WTC11 (cell line): Measurements from ENCODE around the gene SLCO6A1. TPM values are rescaled to one million over a fixed set of nuclear protein-coding genes. Genes with fewer than 3 reads are reported as not detected.

ENCODE experiments used
- ATAC-seq: fragments of 200-7000 bp; cut with Tn5 transposase; 2 replicates; pipeline ENCODE4 v1.10.0; 2021; ENCODE audit warnings: mild to moderate bottlenecking, moderate library complexity
- CTCF ChIA-PET: fragments of 300-600 bp; sonication (Branson Sonifier 250); formaldehyde crosslinking; loops from one replicate; lab custom pipeline; 2021; ENCODE audit warnings: antibody characterized with exemption; lab: Charles Lee
- POLR2A ChIA-PET: fragments of 350-600 bp; sonication (Branson Sonifier 250); formaldehyde crosslinking; loops from one replicate; lab custom pipeline; 2021; ENCODE audit warnings: antibody characterized with exemption; lab: Charles Lee
- DNase-seq: peaks from one replicate; pipeline ENCODE4 v3.0.0; 2021; ENCODE audit warnings: low spot score
- H3K27ac Mint-ChIP-seq: 2 replicates; pipeline ENCODE4 v1.8.0; 2021; ENCODE audit warnings: mixed read lengths
- H3K27me3 Mint-ChIP-seq: 2 replicates; pipeline ENCODE4 v1.8.0; 2021; ENCODE audit warnings: low read depth, mild to moderate bottlenecking, moderate library complexity, mixed read lengths
- H3K36me3 Mint-ChIP-seq: 2 replicates; pipeline ENCODE4 v1.8.0; 2021; ENCODE audit warnings: mixed read lengths
- H3K4me1 Mint-ChIP-seq: 2 replicates; pipeline ENCODE4 v1.8.0; 2022; ENCODE audit warnings: mixed read lengths
- H3K4me3 Mint-ChIP-seq: 2 replicates; pipeline ENCODE4 v1.8.0; 2021; ENCODE audit warnings: mild to moderate bottlenecking, moderate library complexity, mixed read lengths
- H3K9me3 Mint-ChIP-seq: 2 replicates; pipeline ENCODE4 v1.8.0; 2021; ENCODE audit warnings: mixed read lengths
- FOXJ3 ChIP-seq: sonication (generic); formaldehyde crosslinking; IDR thresholded peaks from 2 replicates; pipeline ENCODE4 v1.9.0; 2021; ENCODE audit warnings: missing genetic modification reagents, mild to moderate bottlenecking, borderline replicate concordance
- FOXP1 ChIP-seq: sonication (generic); formaldehyde crosslinking; IDR thresholded peaks from 2 replicates; pipeline ENCODE4 v1.8.0; 2022; ENCODE audit warnings: missing genetic modification reagents, mild to moderate bottlenecking, moderate library complexity, borderline replicate concordance
- GABPB1 ChIP-seq: sonication (generic); formaldehyde crosslinking; IDR thresholded peaks from 2 replicates; pipeline ENCODE4 v1.8.1; 2023; ENCODE audit warnings: mild to moderate bottlenecking, missing genetic modification reagents
- HMGA2 ChIP-seq: fragments of 250-450 bp; sonication (Bioruptor Pico); IDR thresholded peaks from 2 replicates; pipeline ENCODE4 v1.4.0; 2021; ENCODE audit warnings: mild to moderate bottlenecking, moderate library complexity
- NR2C2 ChIP-seq: sonication (generic); formaldehyde crosslinking; IDR thresholded peaks from 2 replicates; pipeline ENCODE4 v1.8.0; 2022; ENCODE audit warnings: mild to moderate bottlenecking, missing genetic modification reagents
- RORB ChIP-seq: fragments of 250-450 bp; sonication (Bioruptor Pico); IDR thresholded peaks from 2 replicates; pipeline ENCODE4 v1.9.0; 2021; ENCODE audit warnings: mild to moderate bottlenecking
- SMAD3 ChIP-seq: sonication (generic); formaldehyde crosslinking; IDR thresholded peaks from 2 replicates; pipeline ENCODE4 v1.8.0; 2022; ENCODE audit warnings: missing genetic modification reagents, mild to moderate bottlenecking, borderline replicate concordance
- SP1 ChIP-seq: sonication (generic); formaldehyde crosslinking; conservative IDR thresholded peaks from 2 replicates; pipeline ENCODE4 v1.8.1; 2022; ENCODE audit warnings: missing genetic modification reagents
- TEAD1 ChIP-seq: sonication (generic); formaldehyde crosslinking; IDR thresholded peaks from 2 replicates; pipeline ENCODE4 v1.8.0; 2022; ENCODE audit warnings: mild to moderate bottlenecking, missing genetic modification reagents
- TEAD4 ChIP-seq: sonication (generic); formaldehyde crosslinking; IDR thresholded peaks from 2 replicates; pipeline ENCODE4 v1.8.0; 2022; ENCODE audit warnings: mild to moderate bottlenecking, missing genetic modification reagents
- ZBTB21 ChIP-seq: sonication (generic); formaldehyde crosslinking; IDR thresholded peaks from 2 replicates; pipeline ENCODE4 v1.8.1; 2023; ENCODE audit warnings: mild to moderate bottlenecking, missing genetic modification reagents, borderline replicate concordance
- ZNF416 ChIP-seq: fragments of 250-450 bp; sonication (Bioruptor Pico); IDR thresholded peaks from 2 replicates; pipeline ENCODE4 v1.9.0; 2021; ENCODE audit warnings: mild to moderate bottlenecking, inconsistent platforms
- ZSCAN18 ChIP-seq: fragments of 250-450 bp; sonication (Bioruptor Pico); IDR thresholded peaks from 2 replicates; pipeline ENCODE4 v2.1.2; 2022; ENCODE audit warnings: mild to moderate bottlenecking, moderate library complexity
- total RNA-seq: library from RNA; stranded (reverse); gene quantifications from 3 replicates; pipeline ENCODE4 v1.2.3, GENCODE V29; 2021
- TF ChIP-seq, protein P1 (sequence below): sonication (generic); formaldehyde crosslinking; IDR thresholded peaks from 2 replicates; pipeline ENCODE4 v1.8.0; 2022; ENCODE audit warnings: missing genetic modification reagents
- TF ChIP-seq, protein P2 (sequence below): fragments of 250-450 bp; sonication (Bioruptor Pico); conservative IDR thresholded peaks from 2 replicates; pipeline ENCODE4 v1.9.0; 2021; ENCODE audit warnings: mild to moderate bottlenecking
- TF ChIP-seq, protein P3 (sequence below): sonication (generic); formaldehyde crosslinking; IDR thresholded peaks from 2 replicates; pipeline ENCODE4 v1.8.0; 2023; ENCODE audit warnings: missing genetic modification reagents
- TF ChIP-seq, protein P4 (sequence below): sonication (generic); formaldehyde crosslinking; IDR thresholded peaks from 2 replicates; pipeline ENCODE4 v1.8.1; 2023; ENCODE audit warnings: mild to moderate bottlenecking, missing genetic modification reagents
- TF ChIP-seq, protein P5 (sequence below): sonication (generic); formaldehyde crosslinking; IDR thresholded peaks from 2 replicates; pipeline ENCODE4 v1.8.1; 2022; ENCODE audit warnings: low read depth, missing genetic modification reagents, borderline replicate concordance
- TF ChIP-seq, protein P6 (sequence below): sonication (generic); formaldehyde crosslinking; IDR thresholded peaks from 2 replicates; pipeline ENCODE4 v1.8.0; 2022; ENCODE audit warnings: mild to moderate bottlenecking, missing genetic modification reagents
- TF ChIP-seq, protein P7 (sequence below): sonication (generic); formaldehyde crosslinking; IDR thresholded peaks from 2 replicates; pipeline ENCODE4 v1.8.0; 2022; ENCODE audit warnings: mild to moderate bottlenecking, missing genetic modification reagents

SLCO6A1 gene
- total RNA-seq, 1 experiment from 2014 or later = 0.42 TPM

DNA sequence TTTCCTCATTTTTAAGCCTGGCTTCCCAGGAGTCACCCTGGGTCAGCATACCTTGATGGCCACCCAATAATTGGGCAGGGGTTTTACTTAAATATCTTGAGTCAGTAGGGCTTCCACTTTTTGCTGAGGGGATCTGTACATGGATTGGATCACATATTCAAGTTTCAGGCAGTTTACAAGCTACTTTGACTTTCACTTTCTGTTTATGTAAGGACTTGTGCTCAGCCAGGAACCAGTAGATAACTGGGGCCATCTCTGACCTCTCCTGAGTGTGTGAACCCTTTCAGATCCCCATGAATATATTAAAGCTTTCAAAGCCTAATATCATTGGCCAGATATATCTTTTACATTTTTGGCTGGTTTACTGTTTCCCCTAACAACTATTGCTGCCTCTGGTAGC is 45.1 kb downstream of the SLCO6A1 start:
- TF ChIP-seq RORB (CRISPR knock-in tag) (no peak), NR2C2 (no peak)
- ChIA-PET POLR2A (no interaction called here), CTCF (no interaction called here)
- H3K27me3 Mint-ChIP-seq = no peaks in the 10 kb centered on the region
- no peaks in the 10 kb centered on the region for H3K4me1 Mint-ChIP-seq
- H3K9me3 Mint-ChIP-seq = peaks cover 12% of the 10 kb centered on the region
- peaks cover 4% of the 10 kb centered on the region; the same call in 1 of the 2 replicates for H3K36me3 Mint-ChIP-seq
- DNase-seq = no peak
- H3K27ac Mint-ChIP-seq = no peak overlapping the region
- no peak overlapping the region for H3K4me3 Mint-ChIP-seq
- no peak for ATAC-seq

GRCh38 chr5:102451082-102451481 is 47.7 kb downstream of the SLCO6A1 start:
- peaks cover 4% of the 10 kb centered on the region; the same call in 1 of the 2 replicates for H3K36me3 Mint-ChIP-seq
- H3K27me3 Mint-ChIP-seq = no peaks in the 10 kb centered on the region; the same call in 1 of the 2 replicates
- POLR2A ChIA-PET = no interaction called here
- DNase-seq = no peak
- H3K9me3 Mint-ChIP-seq = peaks cover 19% of the 10 kb centered on the region
- ATAC-seq = no peak
- H3K4me3 Mint-ChIP-seq = no peak overlapping the region
- no peaks in the 10 kb centered on the region for H3K4me1 Mint-ChIP-seq
- no peak overlapping the region for H3K27ac Mint-ChIP-seq
- no peak for TF ChIP-seq HMGA2 (CRISPR knock-in tag)
- TF ChIP-seq ZNF416 (CRISPR knock-in tag) = no peak
- TF ChIP-seq, protein P1, sequence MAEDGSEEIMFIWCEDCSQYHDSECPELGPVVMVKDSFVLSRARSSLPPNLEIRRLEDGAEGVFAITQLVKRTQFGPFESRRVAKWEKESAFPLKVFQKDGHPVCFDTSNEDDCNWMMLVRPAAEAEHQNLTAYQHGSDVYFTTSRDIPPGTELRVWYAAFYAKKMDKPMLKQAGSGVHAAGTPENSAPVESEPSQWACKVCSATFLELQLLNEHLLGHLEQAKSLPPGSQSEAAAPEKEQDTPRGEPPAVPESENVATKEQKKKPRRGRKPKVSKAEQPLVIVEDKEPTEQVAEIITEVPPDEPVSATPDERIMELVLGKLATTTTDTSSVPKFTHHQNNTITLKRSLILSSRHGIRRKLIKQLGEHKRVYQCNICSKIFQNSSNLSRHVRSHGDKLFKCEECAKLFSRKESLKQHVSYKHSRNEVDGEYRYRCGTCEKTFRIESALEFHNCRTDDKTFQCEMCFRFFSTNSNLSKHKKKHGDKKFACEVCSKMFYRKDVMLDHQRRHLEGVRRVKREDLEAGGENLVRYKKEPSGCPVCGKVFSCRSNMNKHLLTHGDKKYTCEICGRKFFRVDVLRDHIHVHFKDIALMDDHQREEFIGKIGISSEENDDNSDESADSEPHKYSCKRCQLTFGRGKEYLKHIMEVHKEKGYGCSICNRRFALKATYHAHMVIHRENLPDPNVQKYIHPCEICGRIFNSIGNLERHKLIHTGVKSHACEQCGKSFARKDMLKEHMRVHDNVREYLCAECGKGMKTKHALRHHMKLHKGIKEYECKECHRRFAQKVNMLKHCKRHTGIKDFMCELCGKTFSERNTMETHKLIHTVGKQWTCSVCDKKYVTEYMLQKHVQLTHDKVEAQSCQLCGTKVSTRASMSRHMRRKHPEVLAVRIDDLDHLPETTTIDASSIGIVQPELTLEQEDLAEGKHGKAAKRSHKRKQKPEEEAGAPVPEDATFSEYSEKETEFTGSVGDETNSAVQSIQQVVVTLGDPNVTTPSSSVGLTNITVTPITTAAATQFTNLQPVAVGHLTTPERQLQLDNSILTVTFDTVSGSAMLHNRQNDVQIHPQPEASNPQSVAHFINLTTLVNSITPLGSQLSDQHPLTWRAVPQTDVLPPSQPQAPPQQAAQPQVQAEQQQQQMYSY (CRISPR knock-in tag) = no peak
- TF ChIP-seq NR2C2 = no peak
- TF ChIP-seq, protein P2, sequence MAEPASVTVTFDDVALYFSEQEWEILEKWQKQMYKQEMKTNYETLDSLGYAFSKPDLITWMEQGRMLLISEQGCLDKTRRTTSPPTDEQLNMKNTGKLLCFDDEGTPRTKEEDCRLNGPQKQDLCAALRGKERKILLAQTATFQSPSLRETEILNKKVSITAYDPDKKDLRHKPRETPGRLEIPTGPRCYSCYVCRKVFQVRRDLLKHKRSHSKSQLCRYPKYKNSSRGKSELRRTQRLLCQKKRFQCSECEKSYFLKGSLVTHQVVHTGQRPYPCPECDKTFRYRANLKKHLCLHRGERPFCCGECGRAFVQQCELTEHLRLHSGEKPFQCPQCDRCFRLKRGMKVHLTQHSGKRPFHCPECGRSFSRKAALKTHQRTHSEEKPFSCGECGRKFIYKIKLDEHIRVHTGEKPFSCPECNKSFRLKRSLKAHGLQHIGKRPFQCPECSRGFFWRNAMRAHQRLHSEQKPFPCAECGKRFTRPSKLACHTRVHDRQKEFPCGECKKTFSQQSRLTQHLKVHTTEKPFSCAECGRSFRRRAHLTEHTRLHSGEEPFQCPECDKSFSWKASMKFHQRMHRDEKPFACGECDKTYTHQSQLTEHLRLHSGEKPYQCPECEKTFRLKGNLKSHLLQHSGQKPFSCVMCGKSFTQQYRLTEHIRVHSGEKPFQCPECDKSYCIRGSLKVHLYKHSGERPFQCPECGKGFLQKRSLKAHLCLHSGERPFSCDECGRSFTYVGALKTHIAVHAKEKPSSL = no peak
- TF ChIP-seq FOXP1 (CRISPR knock-in tag) = no peak
- no peak for TF ChIP-seq FOXJ3 (CRISPR knock-in tag)
- TF ChIP-seq, protein P3, sequence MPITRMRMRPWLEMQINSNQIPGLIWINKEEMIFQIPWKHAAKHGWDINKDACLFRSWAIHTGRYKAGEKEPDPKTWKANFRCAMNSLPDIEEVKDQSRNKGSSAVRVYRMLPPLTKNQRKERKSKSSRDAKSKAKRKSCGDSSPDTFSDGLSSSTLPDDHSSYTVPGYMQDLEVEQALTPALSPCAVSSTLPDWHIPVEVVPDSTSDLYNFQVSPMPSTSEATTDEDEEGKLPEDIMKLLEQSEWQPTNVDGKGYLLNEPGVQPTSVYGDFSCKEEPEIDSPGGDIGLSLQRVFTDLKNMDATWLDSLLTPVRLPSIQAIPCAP = no peak
- TF ChIP-seq TEAD4 (CRISPR knock-in tag) = no peak
- no peak for TF ChIP-seq TEAD1 (CRISPR knock-in tag)
- no peak for TF ChIP-seq ZSCAN18 (CRISPR knock-in tag)
- TF ChIP-seq, protein P4, sequence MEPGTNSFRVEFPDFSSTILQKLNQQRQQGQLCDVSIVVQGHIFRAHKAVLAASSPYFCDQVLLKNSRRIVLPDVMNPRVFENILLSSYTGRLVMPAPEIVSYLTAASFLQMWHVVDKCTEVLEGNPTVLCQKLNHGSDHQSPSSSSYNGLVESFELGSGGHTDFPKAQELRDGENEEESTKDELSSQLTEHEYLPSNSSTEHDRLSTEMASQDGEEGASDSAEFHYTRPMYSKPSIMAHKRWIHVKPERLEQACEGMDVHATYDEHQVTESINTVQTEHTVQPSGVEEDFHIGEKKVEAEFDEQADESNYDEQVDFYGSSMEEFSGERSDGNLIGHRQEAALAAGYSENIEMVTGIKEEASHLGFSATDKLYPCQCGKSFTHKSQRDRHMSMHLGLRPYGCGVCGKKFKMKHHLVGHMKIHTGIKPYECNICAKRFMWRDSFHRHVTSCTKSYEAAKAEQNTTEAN (CRISPR knock-in tag) = no peak
- TF ChIP-seq ZBTB21 (CRISPR knock-in tag) = no peak
- TF ChIP-seq, protein P5, sequence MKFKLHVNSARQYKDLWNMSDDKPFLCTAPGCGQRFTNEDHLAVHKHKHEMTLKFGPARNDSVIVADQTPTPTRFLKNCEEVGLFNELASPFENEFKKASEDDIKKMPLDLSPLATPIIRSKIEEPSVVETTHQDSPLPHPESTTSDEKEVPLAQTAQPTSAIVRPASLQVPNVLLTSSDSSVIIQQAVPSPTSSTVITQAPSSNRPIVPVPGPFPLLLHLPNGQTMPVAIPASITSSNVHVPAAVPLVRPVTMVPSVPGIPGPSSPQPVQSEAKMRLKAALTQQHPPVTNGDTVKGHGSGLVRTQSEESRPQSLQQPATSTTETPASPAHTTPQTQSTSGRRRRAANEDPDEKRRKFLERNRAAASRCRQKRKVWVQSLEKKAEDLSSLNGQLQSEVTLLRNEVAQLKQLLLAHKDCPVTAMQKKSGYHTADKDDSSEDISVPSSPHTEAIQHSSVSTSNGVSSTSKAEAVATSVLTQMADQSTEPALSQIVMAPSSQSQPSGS (CRISPR knock-in tag) = no peak
- no peak for TF ChIP-seq SMAD3 (CRISPR knock-in tag)
- TF ChIP-seq, protein P6, sequence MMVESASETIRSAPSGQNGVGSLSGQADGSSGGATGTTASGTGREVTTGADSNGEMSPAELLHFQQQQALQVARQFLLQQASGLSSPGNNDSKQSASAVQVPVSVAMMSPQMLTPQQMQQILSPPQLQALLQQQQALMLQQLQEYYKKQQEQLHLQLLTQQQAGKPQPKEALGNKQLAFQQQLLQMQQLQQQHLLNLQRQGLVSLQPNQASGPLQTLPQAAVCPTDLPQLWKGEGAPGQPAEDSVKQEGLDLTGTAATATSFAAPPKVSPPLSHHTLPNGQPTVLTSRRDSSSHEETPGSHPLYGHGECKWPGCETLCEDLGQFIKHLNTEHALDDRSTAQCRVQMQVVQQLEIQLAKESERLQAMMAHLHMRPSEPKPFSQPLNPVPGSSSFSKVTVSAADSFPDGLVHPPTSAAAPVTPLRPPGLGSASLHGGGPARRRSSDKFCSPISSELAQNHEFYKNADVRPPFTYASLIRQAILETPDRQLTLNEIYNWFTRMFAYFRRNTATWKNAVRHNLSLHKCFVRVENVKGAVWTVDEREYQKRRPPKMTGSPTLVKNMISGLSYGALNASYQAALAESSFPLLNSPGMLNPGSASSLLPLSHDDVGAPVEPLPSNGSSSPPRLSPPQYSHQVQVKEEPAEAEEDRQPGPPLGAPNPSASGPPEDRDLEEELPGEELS (CRISPR knock-in tag) = no peak
- TF ChIP-seq, protein P7, sequence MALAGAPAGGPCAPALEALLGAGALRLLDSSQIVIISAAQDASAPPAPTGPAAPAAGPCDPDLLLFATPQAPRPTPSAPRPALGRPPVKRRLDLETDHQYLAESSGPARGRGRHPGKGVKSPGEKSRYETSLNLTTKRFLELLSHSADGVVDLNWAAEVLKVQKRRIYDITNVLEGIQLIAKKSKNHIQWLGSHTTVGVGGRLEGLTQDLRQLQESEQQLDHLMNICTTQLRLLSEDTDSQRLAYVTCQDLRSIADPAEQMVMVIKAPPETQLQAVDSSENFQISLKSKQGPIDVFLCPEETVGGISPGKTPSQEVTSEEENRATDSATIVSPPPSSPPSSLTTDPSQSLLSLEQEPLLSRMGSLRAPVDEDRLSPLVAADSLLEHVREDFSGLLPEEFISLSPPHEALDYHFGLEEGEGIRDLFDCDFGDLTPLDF (CRISPR knock-in tag) = no peak
- TF ChIP-seq SP1 (CRISPR knock-in tag) = no peak
- TF ChIP-seq GABPB1 (CRISPR knock-in tag) = no peak
- CTCF ChIA-PET = interaction anchor here (1.4 to 2.2 kb wide), 4 partner anchors 11 to 110 kb away, joined by 4 to 7 read pairs (median 4); no protein-coding TSS in a partner anchor
